HUES48 (cell line): ENCODE data around the gene POU6F1.
A peak's percentile ranks its signal among the peaks of the same experiment; 100 is the strongest.

Experiments used
- H3K27ac ChIP-seq: one replicate; pipeline ENCODE4 v1.7.0; 2013; ENCODE audit warnings: low read depth, low read length, inconsistent platforms
- H3K27me3 ChIP-seq: 2 replicates; pipeline ENCODE4 v1.6.1; 2013; ENCODE audit warnings: mild to moderate bottlenecking, low read length; ENCODE audit not compliant: control insufficient read depth, insufficient read depth
- H3K36me3 ChIP-seq: 2 replicates; pipeline ENCODE4 v1.6.1; 2013; ENCODE audit warnings: low read length; ENCODE audit not compliant: control insufficient read depth, insufficient read depth
- H3K4me1 ChIP-seq: 2 replicates; pipeline ENCODE4 v1.6.1; 2013; ENCODE audit warnings: mild to moderate bottlenecking, low read length; ENCODE audit not compliant: control insufficient read depth, insufficient read depth
- H3K4me3 ChIP-seq: 2 replicates; pipeline ENCODE4 v1.5.1; 2013; ENCODE audit warnings: mild to moderate bottlenecking, low read depth, low read length
- H3K9ac ChIP-seq: 2 replicates; pipeline ENCODE4 v1.6.1; 2013; ENCODE audit warnings: mild to moderate bottlenecking, low read depth, low read length, moderate library complexity
- H3K9me3 ChIP-seq: 2 replicates; pipeline ENCODE4 v1.6.1; 2013; ENCODE audit warnings: low read length; ENCODE audit not compliant: control insufficient read depth, insufficient read depth

POU6F1 gene

DNA sequence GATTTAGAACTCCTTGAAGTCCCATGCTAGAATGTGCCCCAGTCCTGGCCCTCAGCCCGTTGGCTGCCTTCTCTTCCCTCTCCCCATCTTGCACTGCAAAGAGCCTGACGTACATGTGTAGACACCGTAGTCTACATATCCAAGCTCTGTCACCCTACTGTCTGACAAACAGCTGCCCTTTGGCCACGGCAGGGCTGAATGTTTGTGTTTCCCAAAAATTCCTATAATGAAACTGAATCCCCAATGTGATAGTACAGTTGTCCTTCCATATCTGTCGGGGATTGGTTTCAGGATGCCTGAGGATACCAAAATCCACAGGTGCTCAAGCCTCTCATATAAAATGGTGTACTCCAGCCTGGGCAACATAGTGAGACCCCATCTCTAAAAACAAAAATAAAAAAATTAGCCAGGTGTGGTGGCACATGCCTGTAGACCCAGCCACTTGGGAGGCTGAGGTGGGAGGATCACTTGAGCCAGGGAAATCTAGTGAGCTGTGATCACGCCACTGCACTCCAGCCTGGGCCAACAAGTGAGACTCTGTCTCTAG is 32.6 kb downstream of the POU6F1 start:
- Histone ChIP-seq H3K27ac (no peak overlapping the region), H3K4me1 (no peaks in the 10 kb centered on the region)

DNA sequence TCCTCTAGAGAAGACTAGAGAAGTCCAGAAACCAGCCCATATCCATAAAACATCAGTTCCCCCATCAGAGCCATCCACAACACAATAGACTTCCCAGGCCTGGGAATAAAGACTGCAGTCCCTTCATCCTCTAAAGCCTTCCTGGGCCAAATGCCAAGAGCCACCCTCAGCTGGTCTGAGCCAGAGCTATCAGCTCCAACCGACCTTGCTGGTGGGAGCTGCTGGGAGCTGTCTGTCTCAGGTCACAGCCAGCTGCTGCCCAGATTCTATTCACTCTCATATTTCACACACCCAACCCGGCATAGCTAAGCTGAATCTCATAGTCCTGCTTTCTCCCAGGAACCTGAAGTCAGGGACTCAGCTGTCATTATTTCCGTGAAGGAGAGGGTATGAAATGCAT is 34.0 kb downstream of the POU6F1 start:
- Histone ChIP-seq H3K9ac (no peak overlapping the region), H3K4me3 (no peak overlapping the region), H3K4me1 (no peaks in the 10 kb centered on the region), H3K36me3 (no peaks in the 10 kb centered on the region), H3K9me3 (no peaks in the 10 kb centered on the region), H3K27me3 (no peaks in the 10 kb centered on the region), H3K27ac (no peak overlapping the region)

More for the DNA sequence above, 32.6 kb downstream of the POU6F1 start:
- Histone ChIP-seq H3K4me3 (no peak overlapping the region), H3K9ac (no peak overlapping the region), H3K9me3 (no peaks in the 10 kb centered on the region), H3K36me3 (no peaks in the 10 kb centered on the region), H3K27me3 (no peaks in the 10 kb centered on the region)

DNA sequence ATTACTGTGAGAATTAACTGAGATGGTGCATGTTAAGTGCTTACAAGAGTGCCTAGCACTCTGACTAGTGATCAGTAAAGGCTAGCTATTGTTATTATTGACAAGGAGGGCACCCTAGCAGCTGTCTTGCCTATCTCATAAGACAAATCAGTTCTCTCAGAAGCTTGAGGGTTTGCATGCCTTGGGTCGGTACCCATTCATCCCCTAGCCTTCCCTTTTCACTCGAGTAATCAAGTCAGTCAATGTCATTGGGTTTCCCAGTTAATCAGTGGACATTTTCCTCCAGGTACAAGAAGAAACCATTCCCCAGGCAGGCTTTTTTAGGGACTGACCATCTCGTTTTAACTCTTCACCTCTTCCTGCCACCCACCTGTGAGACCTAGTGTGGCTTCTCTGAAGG is 34.5 kb downstream of the POU6F1 start:
- H3K4me1 ChIP-seq, result no peaks in the 10 kb centered on the region

DNA sequence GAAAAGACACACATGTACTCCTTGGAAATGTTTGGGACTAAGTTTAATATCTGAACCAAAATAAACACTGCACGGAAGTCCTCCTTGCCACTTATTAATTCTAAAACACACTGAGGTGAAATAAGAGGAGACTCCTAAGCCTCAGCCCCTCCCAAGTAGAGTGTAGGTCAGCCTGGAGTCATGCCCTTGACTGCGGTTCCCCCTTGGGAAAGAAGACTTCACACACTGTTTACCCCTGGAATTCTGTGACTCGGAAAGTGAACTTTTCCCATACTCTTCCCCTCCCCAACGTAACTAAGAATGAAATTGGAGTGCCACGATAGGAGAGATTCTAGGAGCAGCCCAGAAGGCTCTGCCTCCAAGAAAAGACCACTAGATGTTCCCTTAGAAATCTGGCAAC is 36.3 kb downstream of the POU6F1 start:
- H3K9me3 ChIP-seq, result no peaks in the 10 kb centered on the region
- no peaks in the 10 kb centered on the region for H3K36me3 ChIP-seq
- no peaks in the 10 kb centered on the region for H3K4me1 ChIP-seq
- H3K27me3 ChIP-seq, result no peaks in the 10 kb centered on the region
- H3K4me3 ChIP-seq, result no peak overlapping the region
- no peak overlapping the region for H3K27ac ChIP-seq
- no peak overlapping the region for H3K9ac ChIP-seq

More for the DNA sequence above, 34.5 kb downstream of the POU6F1 start:
- no peak overlapping the region for H3K9ac ChIP-seq
- no peak overlapping the region for H3K4me3 ChIP-seq
- no peaks in the 10 kb centered on the region for H3K27me3 ChIP-seq
- no peaks in the 10 kb centered on the region for H3K36me3 ChIP-seq
- no peaks in the 10 kb centered on the region for H3K9me3 ChIP-seq
- H3K27ac ChIP-seq, result no peak overlapping the region

DNA sequence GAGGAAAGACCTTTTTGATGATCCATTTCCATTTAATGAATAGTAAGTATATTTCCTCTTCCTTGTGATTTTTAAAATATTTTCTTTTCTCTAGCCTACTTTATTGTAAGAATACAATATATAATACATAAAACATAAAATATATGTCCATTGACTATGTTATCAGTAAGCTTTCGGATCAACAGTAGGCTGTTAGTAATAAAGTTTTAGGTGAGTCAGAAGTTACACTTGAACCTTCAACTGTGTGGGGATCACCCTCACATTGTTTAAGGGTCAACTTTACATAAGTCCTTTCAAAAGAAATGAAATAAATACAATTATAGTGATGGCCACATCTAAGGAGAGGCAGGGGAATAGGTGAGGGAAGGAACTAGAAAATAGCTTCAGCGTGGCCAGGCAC is 40.0 kb downstream of the POU6F1 start:
- no peaks in the 10 kb centered on the region for H3K4me1 ChIP-seq
- no peak overlapping the region for H3K27ac ChIP-seq
- H3K9me3 ChIP-seq, result no peaks in the 10 kb centered on the region
- no peaks in the 10 kb centered on the region for H3K36me3 ChIP-seq
- H3K4me3 ChIP-seq, result no peak overlapping the region
- H3K9ac ChIP-seq, result no peak overlapping the region
- H3K27me3 ChIP-seq, result no peaks in the 10 kb centered on the region

DNA sequence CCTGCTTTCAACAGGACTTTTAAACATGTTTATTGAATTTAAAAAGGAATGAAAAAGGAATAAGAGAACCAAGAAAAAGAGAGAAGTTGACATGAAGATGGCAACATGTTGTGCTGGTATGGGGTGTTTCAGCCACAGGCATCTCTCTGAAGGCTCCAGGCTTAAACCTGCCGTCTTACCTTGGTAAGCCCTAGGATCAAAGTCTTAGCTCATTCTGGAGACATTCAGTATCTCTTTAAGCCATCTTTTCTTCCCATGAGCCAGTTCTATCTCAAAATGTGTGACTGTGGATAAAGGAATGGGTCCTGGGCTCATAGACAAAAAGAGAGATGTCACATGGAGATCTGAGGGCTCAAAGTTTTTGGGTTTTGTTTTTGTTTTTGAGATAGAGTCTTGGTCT is 43.4 kb downstream of the POU6F1 start:
- H3K27ac ChIP-seq, result no peak overlapping the region
- no peaks in the 10 kb centered on the region for H3K9me3 ChIP-seq
- H3K4me3 ChIP-seq, result no peak overlapping the region
- H3K4me1 ChIP-seq, result no peaks in the 10 kb centered on the region
- no peaks in the 10 kb centered on the region for H3K27me3 ChIP-seq
- H3K36me3 ChIP-seq, result no peaks in the 10 kb centered on the region
- no peak overlapping the region for H3K9ac ChIP-seq

DNA sequence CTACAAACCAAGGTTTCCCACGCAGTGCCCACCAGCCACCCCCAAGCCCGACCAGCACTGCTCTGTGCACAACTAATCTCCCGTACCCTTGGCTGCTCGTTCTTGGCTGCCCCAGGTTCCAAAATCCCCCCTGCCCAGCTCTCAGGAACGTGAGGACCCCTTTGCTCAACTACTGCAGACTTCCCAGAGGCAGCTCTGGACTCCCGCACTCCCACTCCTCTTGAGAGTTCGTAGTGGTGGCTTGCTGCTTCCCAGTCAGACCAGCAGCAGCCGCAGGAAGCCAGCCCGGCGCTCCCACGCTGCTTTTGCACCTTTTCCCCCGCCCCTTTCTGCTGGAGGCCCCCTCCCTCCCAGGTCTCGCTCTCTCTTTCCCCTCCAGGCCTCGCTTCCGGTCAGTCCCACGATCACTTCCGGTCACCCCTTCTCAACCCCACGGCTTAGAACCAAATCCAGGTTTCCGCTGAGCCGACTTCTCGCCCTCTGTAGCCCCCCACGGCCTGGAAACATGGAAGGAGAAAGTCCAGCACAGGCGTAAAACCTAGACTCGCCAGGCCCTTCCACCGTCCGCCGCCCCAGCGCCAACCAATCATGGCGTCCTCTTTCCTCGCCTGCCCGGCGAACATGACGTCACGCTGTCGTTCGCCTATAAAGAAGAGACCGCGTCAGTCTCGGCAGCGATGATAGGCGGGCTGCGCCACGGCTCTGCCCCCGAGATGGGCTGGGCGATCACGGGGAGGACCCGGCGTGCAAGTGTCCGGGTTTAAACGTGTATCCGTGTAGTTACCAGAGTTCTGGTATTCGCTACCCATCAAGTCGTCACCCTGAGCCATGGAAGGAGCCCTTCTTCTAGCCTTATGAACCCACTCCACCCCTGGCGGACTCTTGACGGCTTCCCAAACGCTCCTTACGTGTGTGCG is 45.1 kb downstream of the POU6F1 start, which contains the start of gene TFCP2:
TFCP2 (minus strand) TSS at position 621 of the 917 bp plus-strand sequence. CDS start 713 bp downstream, outside the sequence.
- Histone ChIP-seq H3K27ac (peak within 1 kb of the TSS; percentile 100), H3K9ac (peak within 1 kb of the TSS; percentile 98), H3K36me3 (no peaks in the 10 kb centered on the region), H3K4me1 (no peaks in the 10 kb centered on the region), H3K4me3 (peak within 1 kb of the TSS; percentile 89), H3K27me3 (no peaks in the 10 kb centered on the region), H3K9me3 (no peaks in the 10 kb centered on the region)

DNA sequence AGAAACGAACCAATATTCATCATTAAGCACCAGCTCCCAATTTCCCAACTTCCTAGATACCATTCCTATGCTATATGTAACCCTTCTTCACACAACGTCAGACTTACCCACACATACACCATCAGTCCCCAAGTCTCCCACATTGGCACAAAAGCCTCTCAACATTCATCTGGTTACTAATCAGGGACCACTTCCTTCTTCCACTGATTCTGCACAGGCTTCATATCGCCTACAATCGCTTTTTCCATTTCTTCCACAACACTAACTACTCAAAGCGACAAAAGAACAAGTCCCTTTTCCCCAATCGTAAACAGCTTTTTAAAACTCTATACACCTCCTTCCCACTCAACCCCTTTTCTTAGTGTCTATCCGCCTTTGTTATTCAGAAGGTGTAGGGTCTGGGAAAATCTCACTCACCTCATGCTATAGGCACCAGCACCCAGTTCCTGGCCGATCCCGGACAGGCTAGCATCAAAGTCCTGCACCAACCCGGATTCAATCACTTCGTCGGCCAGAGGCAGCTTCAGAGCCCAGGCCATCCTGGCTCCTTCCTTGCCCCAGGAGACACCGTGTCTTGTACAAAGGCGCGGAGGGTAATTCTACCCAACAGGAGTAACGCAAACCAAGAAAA is 45.9 kb downstream of the POU6F1 start:
- Histone ChIP-seq H3K27ac (peak overlapping the region; percentile 100), H3K9ac (peak overlapping the region; percentile 98), H3K27me3 (no peaks in the 10 kb centered on the region), H3K4me1 (no peaks in the 10 kb centered on the region), H3K9me3 (no peaks in the 10 kb centered on the region), H3K4me3 (peak overlapping the region; percentile 89), H3K36me3 (no peaks in the 10 kb centered on the region)

DNA sequence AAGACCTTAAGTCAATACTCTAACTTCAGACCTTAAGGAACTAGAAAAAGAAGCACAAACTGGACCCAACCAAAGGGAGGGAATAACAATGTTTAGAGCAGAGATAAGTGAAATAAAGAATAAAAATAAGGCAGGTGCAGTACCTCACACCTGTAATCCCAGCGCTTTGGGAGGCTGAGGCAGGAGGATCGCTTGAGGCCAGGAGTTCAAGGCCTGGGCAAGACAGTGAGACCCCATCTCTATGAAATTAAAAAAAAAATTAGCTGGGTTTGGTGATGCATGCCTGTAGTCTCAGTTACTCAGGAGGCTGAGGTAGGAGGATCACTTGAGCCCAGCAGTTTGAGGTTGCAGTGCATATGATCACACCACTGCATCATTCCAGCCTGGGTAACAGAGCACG is 54.1 kb downstream of the POU6F1 start:
- H3K4me3 ChIP-seq, result no peak overlapping the region
- H3K9me3 ChIP-seq, result no peaks in the 10 kb centered on the region
- H3K9ac ChIP-seq, result no peak overlapping the region
- no peak overlapping the region for H3K27ac ChIP-seq
- H3K4me1 ChIP-seq, result no peaks in the 10 kb centered on the region
- no peaks in the 10 kb centered on the region for H3K36me3 ChIP-seq
- no peaks in the 10 kb centered on the region for H3K27me3 ChIP-seq

DNA sequence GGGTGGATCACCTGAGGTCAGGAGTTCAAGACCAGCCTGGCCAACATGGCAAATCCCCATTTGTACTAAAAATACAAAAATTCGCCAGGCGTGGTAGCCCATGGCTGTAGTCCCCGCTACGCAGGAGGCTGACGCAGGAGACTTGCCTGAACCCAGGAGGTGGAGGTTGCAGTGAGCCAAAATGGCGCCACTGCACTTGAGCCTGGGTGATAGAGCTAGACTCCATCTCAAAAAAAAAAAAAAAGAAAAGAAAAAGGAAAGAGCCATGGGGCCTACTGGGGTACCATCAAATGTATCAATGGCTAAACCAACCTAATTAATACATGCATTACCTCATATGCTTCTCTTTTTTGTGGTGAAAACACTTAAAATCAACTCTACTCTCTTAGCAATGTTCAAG is 55.6 kb downstream of the POU6F1 start:
- no peak overlapping the region for H3K9ac ChIP-seq

More for the DNA sequence above, 55.6 kb downstream of the POU6F1 start:
- Histone ChIP-seq H3K27me3 (no peaks in the 10 kb centered on the region), H3K36me3 (no peaks in the 10 kb centered on the region), H3K4me1 (no peaks in the 10 kb centered on the region), H3K9me3 (no peaks in the 10 kb centered on the region), H3K4me3 (no peak overlapping the region), H3K27ac (no peak overlapping the region)
